EH (cell line): Measurements from ENCODE around the gene ANO10.
A peak's percentile ranks its signal among the peaks of the same experiment; 100 is the strongest.
"Not testable (repeated sequence)": the region's sequence is repeated elsewhere in the genome, so short reads cannot be mapped to it uniquely, and the experiment has no call there.

Source experiments
- DNase-seq: peaks from one replicate; pipeline ENCODE4 v3.0.0-alpha.2; 2015; ENCODE audit warnings: low read depth

Gene ANO10

DNA sequence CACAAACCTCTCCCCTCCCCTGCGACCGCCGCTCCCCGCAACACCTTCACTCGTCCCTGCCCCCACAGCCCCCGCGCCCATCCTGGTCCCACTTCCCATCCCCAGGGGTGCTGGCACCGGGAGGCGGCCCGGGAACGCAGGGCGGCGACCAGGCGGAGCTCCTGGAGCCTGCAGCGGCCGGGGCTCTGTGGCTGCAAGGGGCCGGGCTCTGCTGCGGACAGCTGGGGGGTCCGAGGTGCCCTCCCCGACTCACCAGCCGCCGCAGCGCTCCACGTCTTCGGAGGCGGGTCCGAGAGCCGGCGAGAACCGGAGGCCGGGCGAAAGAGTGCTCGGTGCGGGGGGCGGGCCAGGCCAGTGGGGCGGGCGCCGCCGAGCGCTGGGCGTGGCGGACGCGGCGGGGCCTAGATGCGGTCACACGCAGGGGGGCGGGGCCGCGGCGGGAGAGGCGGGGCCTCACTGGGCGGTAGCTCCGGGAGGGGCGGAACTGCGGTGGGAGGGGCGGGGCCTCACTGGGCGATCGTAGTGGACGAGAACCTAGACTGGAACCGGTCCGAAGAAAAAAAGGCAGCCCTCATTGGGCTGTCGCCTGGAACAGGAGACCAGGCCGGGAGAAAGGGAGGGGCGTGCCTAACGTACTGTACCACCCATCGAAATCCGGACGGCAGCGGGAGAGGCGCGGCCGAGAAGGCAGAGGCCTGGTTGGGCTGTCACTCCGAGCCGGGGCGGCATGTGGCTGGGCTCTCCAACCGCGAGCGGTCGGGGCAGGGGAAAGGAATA lies at the start of gene ANO10:
ANO10 (minus strand) TSS at position 356 of the 777 bp plus-strand sequence. CDS start 16,159 bp downstream, outside the sequence.
- peak; percentile 100 for DNase-seq

- DNase-seq, result no peak
These were observed 49.1 kb upstream of the ANO10 start for GRCh38 chr3:43670635-43671522.

DNA sequence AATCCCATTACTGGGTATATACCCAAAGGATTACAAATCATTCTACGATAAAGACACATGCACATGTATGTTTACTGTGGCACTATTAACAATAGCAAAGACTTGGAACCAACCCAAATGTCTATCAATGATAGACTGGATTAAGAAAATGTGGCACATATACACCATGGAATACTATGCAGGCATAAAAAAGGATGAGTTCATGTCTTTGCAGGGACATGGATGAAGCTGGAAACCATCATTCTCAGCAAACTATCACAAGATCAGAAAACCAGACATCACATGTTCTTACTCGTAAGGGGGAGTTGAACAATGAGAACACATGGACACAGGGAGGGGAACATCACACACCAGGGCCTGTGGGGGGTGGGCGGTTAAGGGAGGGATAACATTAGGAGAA lies 43.2 kb upstream of the ANO10 start:
- not testable (repeated sequence) for DNase-seq

DNA sequence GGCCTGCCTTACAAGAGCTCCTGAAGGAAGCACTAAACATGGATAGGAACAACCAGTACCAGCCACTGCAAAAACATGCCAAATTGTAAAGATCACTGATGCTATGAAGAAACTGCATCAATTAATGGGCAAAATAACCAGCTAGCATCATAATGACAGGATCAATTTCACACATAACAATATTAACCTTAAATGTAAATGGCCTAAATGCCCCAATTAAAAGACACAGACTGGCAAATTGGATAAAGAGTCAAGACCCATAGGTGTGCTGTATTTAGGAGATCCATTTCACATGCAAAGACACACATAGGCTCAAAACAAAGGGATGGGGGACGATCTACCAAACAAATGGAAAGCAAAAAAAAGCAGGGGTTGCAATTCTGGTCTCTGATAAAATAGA lies 39.6 kb upstream of the ANO10 start:
- not testable (repeated sequence) for DNase-seq

GRCh38 chr3:43659250-43659880 lies 37.6 kb upstream of the ANO10 start:
- DNase-seq, result no peak

DNA sequence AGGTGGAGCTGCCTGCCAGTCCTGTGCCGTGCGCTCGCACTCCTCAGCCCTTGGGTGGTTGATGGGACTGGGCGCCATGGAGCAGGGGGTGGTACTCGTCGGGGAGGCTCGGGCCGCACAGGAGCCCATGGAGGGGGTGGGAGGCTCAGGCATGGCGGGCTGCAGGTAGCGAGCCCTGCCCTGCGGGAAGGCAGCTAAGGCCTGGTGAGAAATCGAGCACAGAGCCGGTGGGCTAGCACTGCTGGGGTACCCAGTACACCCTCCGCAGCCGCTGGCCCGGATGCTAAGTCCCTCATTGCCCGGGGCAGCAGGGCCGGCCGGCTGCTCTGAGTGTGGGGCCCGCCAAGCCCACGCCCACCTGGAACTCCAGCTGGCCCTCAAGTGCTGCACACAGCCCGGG lies 34.6 kb upstream of the ANO10 start:
- DNase-seq, result not testable (repeated sequence)

GRCh38 chr3:43650345-43650744 lies 28.5 kb upstream of the ANO10 start:
- no peak for DNase-seq

GRCh38 chr3:43649365-43649968 lies 27.7 kb upstream of the ANO10 start:
- no peak for DNase-seq

- no peak for DNase-seq
These were observed 27.1 kb upstream of the ANO10 start for GRCh38 chr3:43648957-43649356.

- no peak for DNase-seq
These were observed 25.7 kb upstream of the ANO10 start for GRCh38 chr3:43647331-43648166.

DNA sequence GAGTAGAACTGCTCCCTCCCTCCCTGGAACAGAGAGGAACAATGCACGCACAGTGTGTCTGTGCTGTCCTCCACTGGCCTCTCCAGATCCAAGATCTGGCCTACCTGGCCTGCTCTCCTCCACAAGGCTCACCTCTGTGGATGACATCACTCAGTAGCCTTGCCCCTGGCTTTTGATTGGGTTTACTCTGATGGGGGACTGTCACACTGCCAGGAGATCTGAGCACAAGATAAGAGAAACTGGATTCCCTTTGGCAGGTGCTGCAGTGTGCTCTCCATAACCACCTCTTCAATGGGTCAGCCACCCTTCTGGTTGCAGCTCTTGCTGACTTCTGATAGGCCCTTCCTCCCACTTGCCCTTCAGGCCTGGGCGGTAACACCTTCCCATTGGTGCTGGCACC lies 22.6 kb upstream of the ANO10 start:
- no peak for DNase-seq

DNA sequence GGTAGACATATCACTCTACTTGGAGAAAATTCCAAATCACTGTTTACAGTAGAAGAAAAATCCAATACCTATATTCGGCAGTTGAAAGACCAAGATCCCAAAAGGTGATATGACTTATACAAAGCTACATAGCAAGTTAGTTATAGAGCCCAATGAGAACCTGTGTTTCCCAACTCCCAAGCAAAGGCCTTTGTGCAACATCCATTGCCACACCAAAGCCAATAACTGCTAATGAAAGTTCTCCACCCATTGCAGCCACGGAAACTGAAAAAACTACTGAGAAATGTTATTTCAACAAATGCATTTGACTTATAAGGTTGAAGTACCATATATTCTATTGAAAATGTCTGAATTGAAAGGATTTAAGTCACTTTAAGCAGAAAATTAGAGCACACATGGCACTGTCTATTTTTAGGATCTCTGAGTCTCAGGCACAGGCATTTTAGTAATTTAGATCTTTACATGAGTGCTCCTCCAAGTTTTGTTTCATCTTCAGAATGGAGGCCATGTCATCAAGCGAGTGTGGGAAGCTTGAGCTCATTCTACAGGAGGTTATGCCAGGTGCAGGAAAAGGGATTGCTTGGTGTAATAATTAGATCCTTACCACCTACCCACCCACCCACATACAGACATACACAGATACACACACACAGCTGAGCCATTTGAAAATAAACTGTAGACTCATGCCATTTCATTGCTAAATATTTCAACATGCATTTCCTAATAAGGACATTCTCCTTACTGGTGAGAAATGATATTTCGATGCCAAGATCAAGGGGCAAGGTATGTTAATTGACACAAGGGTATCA lies 19.7 kb upstream of the ANO10 start:
- peak; percentile 64 for DNase-seq

DNA sequence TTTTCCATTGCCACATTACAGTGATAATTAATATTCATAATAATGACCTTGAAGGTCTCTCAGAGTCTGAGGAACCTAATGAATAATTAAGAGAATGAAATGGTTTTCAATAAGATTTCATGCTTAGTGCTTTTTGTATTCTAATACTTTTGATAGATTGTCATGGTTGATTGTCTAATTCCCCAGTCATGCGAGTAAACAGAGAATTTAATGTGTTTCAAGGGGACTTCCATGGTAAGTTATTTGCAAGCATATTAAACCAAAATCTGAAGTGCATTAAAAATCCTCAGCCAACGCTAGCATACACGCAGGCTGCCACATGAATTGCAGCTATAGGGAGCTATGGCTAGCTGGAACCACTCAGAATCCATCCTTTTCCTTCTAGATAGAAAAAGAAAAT lies 18.9 kb upstream of the ANO10 start:
- no peak for DNase-seq

DNA sequence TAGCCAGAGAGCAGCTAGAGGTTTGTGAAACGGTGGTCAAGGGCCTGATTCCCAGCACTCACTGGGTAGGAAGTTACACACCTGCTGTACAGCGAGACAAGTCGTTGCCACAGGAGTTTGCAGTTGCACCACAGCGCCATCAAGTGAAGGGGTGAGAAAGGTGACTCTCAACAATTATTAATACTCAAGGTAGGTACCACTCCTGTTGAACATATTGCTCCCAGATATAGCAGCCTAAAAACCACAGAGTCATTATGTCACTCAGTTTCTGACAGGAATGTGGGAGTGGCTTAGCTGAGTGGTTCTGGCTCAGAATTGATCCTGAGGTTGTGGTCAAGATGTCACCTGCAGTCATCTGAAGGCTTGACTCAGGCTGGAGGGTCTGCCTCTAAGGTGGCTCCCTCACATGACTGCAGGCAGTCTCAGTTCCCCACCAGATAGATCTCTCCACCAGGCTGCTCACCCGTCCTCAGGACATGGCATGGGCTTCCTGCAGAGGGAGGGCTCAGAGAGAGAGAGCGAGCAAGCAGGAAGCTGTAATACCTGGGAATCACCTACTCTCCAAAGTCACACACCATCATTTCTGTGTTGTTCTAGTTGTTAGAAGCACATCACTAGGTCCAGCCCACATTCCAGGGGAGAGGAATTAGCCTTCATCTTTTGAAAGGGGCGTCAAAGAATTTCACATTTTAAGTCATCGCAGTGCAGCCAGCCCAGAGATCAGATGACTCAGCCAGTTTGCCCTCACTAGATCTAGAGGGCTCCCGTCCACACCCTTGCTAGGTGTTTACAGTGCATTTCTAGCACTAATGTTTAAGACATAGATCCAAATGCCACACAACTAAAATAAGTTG lies 17.0 kb upstream of the ANO10 start:
- peak; percentile 59 for DNase-seq

DNA sequence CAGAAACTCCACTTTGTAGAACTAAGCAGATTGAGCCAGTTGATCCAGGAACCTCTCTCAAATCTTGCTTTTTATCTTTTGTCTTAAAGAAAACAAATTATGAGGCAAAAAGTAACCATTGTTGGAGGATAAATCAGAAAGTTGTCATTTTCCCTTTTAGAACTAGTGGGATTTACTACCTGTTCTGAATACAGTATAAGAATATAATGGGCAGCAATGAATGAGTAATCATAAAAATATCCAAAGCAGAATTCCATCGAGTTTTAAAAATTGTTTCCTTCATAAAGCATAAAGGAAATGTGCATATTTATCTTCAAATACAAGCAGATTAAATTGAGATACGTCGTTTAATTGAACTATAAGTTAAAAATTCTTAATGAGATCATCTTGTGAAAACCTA lies 15.9 kb upstream of the ANO10 start:
- no peak for DNase-seq

- DNase-seq, result no peak
These were observed 11.2 kb upstream of the ANO10 start for GRCh38 chr3:43632986-43633385.

GRCh38 chr3:43632269-43632733 lies 10.5 kb upstream of the ANO10 start:
- peak; percentile 93 for DNase-seq

DNA sequence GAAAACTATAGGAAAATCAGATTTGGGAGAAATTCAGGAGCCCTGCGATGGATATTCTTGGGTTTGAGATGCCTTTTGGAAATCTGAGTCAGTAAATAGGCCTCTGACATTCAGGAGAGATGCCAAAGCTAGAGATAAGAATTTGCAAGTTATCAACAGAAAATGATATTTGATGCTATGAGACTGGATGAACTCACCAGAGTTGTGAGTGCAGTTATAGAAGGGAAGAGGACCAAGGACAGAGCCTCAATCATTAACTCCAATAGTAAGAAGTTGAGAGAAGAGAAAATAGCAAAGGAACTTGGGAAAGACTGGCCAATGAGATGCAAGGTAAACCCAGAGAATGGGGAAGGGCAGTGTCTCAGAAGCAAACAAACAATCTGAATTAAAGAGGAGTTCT lies 7.9 kb upstream of the ANO10 start:
- peak; percentile 40 for DNase-seq

DNA sequence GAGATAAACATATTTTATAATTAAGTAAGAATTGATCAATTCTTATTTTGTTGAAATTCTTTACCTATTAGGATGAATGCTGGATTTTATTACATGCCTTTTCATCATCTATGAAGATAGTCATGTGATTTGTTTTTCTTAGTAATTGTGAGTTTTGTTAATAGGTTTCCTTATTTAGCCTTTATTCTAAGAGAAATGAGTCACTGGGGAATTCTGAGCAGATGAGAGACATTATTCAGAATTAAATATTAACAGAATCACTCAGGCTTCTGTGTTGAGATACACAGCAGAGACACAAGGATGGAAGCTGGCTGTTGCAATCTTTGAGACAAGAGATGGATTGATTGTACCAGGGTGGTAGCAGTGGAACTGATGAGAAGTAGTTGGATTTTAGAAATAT lies 7.4 kb upstream of the ANO10 start:
- peak; percentile 72 for DNase-seq
